Measurements from ENCODE around the gene TRMT112.

TRMT112 gene

GRCh38 chr11:64283092-64283491, 34.3 kb downstream of the TRMT112 start:
- TF ChIP-seq, protein P1, sequence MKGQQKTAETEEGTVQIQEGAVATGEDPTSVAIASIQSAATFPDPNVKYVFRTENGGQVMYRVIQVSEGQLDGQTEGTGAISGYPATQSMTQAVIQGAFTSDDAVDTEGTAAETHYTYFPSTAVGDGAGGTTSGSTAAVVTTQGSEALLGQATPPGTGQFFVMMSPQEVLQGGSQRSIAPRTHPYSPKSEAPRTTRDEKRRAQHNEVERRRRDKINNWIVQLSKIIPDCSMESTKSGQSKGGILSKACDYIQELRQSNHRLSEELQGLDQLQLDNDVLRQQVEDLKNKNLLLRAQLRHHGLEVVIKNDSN (IDR thresholded peaks at IDR 0.05), result no peak

- TF ChIP-seq NFIC (IDR thresholded peaks at IDR 0.05) (no peak), CREB1 (IDR thresholded peaks at IDR 0.05; ENCODE audit: low read depth) (no peak), RAD21 (IDR thresholded peaks at IDR 0.05; ENCODE audit: low read depth) (no peak), YY1 (IDR thresholded peaks at IDR 0.05; ENCODE audit: low read depth) (no peak), ZBTB7A (IDR thresholded peaks at IDR 0.05; ENCODE audit: low read depth) (no peak), TEAD4 (IDR thresholded peaks at IDR 0.05) (no peak), MAX (IDR thresholded peaks at IDR 0.05) (no peak)
- TF ChIP-seq, protein P1 (IDR thresholded peaks at IDR 0.05), result no peak
- TF ChIP-seq, protein P2, sequence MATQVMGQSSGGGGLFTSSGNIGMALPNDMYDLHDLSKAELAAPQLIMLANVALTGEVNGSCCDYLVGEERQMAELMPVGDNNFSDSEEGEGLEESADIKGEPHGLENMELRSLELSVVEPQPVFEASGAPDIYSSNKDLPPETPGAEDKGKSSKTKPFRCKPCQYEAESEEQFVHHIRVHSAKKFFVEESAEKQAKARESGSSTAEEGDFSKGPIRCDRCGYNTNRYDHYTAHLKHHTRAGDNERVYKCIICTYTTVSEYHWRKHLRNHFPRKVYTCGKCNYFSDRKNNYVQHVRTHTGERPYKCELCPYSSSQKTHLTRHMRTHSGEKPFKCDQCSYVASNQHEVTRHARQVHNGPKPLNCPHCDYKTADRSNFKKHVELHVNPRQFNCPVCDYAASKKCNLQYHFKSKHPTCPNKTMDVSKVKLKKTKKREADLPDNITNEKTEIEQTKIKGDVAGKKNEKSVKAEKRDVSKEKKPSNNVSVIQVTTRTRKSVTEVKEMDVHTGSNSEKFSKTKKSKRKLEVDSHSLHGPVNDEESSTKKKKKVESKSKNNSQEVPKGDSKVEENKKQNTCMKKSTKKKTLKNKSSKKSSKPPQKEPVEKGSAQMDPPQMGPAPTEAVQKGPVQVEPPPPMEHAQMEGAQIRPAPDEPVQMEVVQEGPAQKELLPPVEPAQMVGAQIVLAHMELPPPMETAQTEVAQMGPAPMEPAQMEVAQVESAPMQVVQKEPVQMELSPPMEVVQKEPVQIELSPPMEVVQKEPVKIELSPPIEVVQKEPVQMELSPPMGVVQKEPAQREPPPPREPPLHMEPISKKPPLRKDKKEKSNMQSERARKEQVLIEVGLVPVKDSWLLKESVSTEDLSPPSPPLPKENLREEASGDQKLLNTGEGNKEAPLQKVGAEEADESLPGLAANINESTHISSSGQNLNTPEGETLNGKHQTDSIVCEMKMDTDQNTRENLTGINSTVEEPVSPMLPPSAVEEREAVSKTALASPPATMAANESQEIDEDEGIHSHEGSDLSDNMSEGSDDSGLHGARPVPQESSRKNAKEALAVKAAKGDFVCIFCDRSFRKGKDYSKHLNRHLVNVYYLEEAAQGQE (IDR thresholded peaks at IDR 0.05; ENCODE audit: low read depth), result no peak
Observed at GRCh38 chr11:64281957-64282770, 35.2 kb downstream of the TRMT112 start.

DNA sequence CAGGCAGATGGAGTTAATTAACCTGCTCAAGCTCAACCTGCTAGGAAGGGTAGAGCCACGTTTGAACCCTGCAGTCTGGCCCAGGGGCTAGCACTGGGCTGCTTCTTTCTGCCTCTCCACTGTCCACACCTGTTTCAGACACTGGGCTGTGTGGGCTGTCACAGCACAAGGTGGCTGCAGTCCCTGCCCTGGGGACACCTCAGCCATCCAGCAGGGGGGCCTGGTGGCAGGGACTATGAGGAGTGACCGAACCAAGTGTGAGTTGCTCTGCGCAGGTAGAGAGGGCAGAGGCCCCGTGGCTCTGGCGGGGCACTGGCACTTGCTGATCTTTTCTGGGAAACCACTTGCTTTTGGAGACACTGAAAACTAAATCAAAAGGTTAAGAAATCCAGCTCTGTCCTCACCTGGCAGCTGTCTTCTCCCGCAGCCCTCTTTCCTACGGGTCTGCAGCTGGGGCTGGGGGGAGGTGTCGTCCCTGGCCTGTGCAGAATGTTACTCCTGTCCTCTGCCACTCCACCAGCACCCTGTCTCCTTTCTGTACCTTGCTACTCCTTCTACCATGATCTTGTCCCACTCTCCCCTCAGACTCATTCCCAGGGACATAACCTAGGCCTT, 38.7 kb downstream of the TRMT112 start:
- no peak for TF ChIP-seq CEBPB (IDR thresholded peaks at IDR 0.05)
- no peak for TF ChIP-seq EP300 (IDR thresholded peaks at IDR 0.05; ENCODE audit: borderline replicate concordance)
- no peak for TF ChIP-seq YY1 (IDR thresholded peaks at IDR 0.05; ENCODE audit: low read depth)

DNA sequence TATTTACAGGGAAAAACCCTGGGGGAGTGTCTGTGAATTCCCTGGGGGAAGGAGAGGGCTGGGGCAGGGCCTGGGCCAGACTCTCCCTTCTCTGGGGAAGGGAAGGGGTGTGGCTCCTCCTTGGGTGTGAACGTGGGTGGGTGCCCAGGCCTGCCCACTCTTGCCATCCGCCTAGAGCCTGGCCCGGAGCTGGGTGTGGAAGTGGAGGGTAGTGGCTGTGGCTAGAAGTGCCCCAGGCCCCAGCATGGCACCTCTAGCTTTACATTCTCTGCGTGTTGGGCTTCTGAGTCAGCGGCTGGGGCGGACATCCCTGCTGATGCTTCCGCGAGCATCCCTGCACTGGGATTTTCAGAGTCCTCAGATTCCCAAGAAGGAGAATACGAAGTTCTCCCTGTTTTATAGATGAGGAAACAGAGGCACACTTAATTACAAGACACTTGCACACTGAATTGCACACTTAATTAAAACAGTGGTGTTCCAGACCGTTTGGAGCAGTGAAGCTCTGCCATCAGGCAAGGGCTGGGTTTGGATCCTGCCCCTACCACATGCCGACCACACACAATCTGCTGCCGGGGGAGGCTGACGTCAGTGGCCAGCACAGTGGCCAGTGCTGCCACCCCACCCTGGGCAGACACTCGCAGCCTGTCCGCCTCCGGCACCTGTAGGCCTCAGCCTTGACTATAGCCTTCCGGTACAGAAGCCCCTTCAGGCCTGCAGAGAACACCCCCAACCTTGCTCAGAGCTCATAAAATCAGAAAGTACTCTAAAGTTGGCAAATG, 40.5 kb downstream of the TRMT112 start:
- TF ChIP-seq FOXM1 (IDR thresholded peaks at IDR 0.05; ENCODE audit: borderline replicate concordance, low read depth) (no peak), TAF1 (IDR thresholded peaks at IDR 0.05; ENCODE audit: low read depth) (no peak), RAD21 (IDR thresholded peaks at IDR 0.05; ENCODE audit: low read depth) (no peak), NFIC (IDR thresholded peaks at IDR 0.05) (no peak), YY1 (IDR thresholded peaks at IDR 0.05; ENCODE audit: low read depth) (no peak), TCF12 (IDR thresholded peaks at IDR 0.05; ENCODE audit: low read depth) (no peak), MAX (IDR thresholded peaks at IDR 0.05) (no peak), ZBTB7A (IDR thresholded peaks at IDR 0.05; ENCODE audit: low read depth) (no peak), EGR1 (IDR thresholded peaks at IDR 0.05) (no peak), CEBPB (IDR thresholded peaks at IDR 0.05) (no peak), EP300 (IDR thresholded peaks at IDR 0.05; ENCODE audit: borderline replicate concordance) (no peak), CREB1 (IDR thresholded peaks at IDR 0.05; ENCODE audit: low read depth) (no peak), TEAD4 (IDR thresholded peaks at IDR 0.05) (no peak)
- TF ChIP-seq, protein P2 (IDR thresholded peaks at IDR 0.05; ENCODE audit: low read depth), result no peak
- TF ChIP-seq, protein P1 (IDR thresholded peaks at IDR 0.05), result no peak

DNA sequence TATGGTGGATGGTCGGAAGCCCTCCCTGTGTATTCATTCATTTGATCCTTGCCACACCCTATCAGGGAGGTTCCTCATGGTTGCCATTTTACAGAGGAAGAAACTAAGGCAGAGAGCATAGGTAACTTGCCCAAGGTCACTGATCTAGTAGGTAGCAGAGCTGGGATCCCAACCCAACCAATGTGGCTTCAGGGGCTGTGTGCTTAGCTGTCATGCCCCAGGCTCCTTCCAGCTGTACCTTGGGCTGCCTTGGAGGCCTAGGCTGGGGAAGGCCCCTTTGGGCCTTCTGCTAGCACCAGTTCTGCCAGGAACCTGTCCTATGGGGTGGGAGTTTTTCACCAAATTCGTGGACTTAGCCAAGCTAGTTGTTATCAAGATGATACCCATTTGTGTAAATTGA, 41.5 kb downstream of the TRMT112 start:
- TF ChIP-seq, protein P2 (IDR thresholded peaks at IDR 0.05; ENCODE audit: low read depth), result no peak
- no peak for TF ChIP-seq RAD21 (IDR thresholded peaks at IDR 0.05; ENCODE audit: low read depth)
- TF ChIP-seq TCF12 (IDR thresholded peaks at IDR 0.05; ENCODE audit: low read depth), result no peak
- no peak for TF ChIP-seq EP300 (IDR thresholded peaks at IDR 0.05; ENCODE audit: borderline replicate concordance)
- no peak for TF ChIP-seq NFIC (IDR thresholded peaks at IDR 0.05)
- no peak for TF ChIP-seq TAF1 (IDR thresholded peaks at IDR 0.05; ENCODE audit: low read depth)
- no peak for TF ChIP-seq MAX (IDR thresholded peaks at IDR 0.05)
- no peak for TF ChIP-seq FOXM1 (IDR thresholded peaks at IDR 0.05; ENCODE audit: borderline replicate concordance, low read depth)
- no peak for TF ChIP-seq TEAD4 (IDR thresholded peaks at IDR 0.05)

Data from Ishikawa (cell line).